Panc1 (cell line): Measurements from ENCODE around the gene SF3B6.

Experiments
- POLR2AphosphoS5 ChIP-seq: IDR thresholded peaks from 2 replicates; pipeline ENCODE4 v1.6.1; 2012; ENCODE audit warnings: mild to moderate bottlenecking, low read depth, low read length, moderate library complexity
- TF ChIP-seq, protein P1 (sequence below): fragments of 450-650 bp; IDR thresholded peaks from 2 replicates; pipeline ENCODE4 v1.5.1; 2017; ENCODE audit warnings: mild to moderate bottlenecking

DNA sequence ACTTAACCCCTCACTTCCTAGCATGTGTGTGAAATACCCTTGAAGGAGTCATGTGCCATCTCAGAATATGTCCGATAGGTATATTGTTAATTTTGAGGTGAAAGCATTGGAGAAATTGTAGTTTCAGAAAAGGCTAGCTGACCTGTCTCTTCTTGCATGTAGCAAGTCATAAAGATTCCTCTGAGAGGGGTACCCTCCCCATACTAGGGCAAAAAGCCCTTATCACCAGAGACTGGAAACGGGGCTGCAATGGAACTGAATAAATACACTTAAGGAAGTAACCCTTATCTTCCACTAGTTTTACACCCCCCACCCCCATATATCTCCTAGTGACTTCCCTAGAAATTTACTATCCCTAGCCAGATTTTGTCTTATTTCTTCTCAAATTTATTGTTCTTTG lies 1.8 kb upstream of the SF3B6 start:
- TF ChIP-seq, protein P1, sequence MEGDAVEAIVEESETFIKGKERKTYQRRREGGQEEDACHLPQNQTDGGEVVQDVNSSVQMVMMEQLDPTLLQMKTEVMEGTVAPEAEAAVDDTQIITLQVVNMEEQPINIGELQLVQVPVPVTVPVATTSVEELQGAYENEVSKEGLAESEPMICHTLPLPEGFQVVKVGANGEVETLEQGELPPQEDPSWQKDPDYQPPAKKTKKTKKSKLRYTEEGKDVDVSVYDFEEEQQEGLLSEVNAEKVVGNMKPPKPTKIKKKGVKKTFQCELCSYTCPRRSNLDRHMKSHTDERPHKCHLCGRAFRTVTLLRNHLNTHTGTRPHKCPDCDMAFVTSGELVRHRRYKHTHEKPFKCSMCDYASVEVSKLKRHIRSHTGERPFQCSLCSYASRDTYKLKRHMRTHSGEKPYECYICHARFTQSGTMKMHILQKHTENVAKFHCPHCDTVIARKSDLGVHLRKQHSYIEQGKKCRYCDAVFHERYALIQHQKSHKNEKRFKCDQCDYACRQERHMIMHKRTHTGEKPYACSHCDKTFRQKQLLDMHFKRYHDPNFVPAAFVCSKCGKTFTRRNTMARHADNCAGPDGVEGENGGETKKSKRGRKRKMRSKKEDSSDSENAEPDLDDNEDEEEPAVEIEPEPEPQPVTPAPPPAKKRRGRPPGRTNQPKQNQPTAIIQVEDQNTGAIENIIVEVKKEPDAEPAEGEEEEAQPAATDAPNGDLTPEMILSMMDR: no peak
- no peak for TF ChIP-seq POLR2AphosphoS5
